Measurements from ENCODE around the gene SPSB3.
"Not testable (repeated sequence)": the region's sequence is repeated elsewhere in the genome, so short reads cannot be mapped to it uniquely, and the experiment has no call there.

The SPSB3 gene

DNA sequence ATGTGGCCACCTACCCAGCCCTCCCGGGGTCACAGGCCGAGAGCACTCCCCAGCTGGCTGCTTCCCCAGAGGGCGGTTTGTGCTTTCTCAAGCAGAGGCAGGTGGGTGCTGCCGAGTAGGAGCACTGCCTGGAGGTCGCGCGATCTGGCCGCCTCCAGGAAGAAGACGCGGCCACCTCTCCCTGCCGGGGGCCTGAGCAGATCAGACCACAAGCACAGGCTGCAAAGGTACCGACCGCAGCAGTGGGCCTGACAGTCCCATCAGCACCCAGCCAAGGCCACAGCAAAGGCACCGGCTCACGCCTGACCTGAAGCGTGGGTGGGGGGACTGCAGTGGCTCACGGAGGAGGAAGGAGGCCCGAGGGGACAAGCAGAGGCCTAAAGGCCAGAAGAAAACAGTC lies 26.3 kb upstream of the SPSB3 start:
- DNase-seq (ENCODE audit: low read depth) = no peak
- no peak overlapping the region for H3K4me3 ChIP-seq (ENCODE audit: low read depth, low read length)
- TF ChIP-seq, protein P1, sequence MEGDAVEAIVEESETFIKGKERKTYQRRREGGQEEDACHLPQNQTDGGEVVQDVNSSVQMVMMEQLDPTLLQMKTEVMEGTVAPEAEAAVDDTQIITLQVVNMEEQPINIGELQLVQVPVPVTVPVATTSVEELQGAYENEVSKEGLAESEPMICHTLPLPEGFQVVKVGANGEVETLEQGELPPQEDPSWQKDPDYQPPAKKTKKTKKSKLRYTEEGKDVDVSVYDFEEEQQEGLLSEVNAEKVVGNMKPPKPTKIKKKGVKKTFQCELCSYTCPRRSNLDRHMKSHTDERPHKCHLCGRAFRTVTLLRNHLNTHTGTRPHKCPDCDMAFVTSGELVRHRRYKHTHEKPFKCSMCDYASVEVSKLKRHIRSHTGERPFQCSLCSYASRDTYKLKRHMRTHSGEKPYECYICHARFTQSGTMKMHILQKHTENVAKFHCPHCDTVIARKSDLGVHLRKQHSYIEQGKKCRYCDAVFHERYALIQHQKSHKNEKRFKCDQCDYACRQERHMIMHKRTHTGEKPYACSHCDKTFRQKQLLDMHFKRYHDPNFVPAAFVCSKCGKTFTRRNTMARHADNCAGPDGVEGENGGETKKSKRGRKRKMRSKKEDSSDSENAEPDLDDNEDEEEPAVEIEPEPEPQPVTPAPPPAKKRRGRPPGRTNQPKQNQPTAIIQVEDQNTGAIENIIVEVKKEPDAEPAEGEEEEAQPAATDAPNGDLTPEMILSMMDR (IDR thresholded peaks at IDR 0.05; ENCODE audit: control insufficient read depth, extremely low read depth, insufficient read depth) = no peak

DNA sequence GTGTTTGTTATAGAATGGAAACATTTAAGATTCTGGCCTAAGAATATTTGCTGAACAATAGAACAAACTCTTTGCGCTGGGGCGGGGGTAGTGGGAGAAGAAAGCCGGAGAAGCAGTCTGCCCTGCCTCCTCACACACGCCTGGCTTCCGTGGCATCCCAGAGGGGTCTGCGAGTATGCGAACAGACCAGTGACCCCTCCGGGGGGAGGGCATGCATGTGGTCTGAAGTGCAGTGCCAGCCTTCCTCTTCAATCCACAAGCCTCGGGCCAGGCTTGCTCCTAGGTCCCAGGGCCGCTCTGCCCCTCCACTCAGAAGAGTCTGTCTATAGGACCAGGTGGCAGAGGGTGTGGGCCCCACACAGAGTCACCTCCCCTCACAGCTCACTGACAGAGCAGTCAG lies 25.3 kb upstream of the SPSB3 start:
- TF ChIP-seq, protein P1 (IDR thresholded peaks at IDR 0.05; ENCODE audit: control insufficient read depth, extremely low read depth, insufficient read depth) = no peak
- DNase-seq (ENCODE audit: low read depth) = no peak
- H3K4me3 ChIP-seq (ENCODE audit: low read depth, low read length) = no peak overlapping the region

DNA sequence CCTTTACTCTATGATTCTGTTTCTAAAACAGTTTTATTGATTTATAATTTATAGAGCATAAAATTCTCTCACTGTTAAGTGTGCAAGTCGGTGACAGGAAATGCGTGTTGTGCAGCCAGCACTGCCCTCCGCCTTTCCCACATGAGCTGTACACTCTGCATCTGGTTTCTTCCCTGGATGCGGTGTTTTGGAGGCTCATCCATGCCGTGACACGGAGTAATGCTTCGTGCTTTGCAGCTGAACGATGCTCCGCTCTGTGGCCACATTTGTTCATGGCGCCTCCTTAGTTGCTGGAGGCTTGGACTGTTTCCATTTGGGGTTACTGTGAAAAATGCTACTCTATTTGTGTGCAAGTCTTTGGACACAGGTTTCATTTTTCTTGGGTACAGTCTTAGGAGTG lies 18.3 kb upstream of the SPSB3 start:
- TF ChIP-seq, protein P1 (IDR thresholded peaks at IDR 0.05; ENCODE audit: control insufficient read depth, extremely low read depth, insufficient read depth) = no peak
- H3K4me3 ChIP-seq (ENCODE audit: low read depth, low read length) = no peak overlapping the region
- DNase-seq (ENCODE audit: low read depth) = no peak

DNA sequence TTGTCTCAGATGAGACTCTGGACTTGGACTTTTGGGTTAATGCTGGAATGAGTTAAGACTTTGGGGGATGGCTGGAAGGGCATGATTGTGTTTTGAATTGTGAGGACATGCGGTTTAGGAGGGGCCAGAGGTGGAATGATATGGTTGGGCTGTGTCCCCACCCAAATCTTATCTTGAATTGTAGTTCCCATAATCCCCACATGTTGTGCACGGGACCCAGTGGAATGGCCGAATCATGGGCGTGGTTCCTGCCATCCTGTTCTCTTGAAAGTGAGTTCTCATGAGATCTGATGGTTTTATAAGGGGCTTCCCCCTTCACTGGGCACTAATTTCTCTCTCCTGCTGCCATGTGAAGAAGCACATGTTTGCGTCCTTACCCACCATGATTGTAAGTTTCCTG lies 16.9 kb upstream of the SPSB3 start:
- not testable (repeated sequence) for DNase-seq (ENCODE audit: low read depth); H3K4me3 ChIP-seq (ENCODE audit: low read depth, low read length)

DNA sequence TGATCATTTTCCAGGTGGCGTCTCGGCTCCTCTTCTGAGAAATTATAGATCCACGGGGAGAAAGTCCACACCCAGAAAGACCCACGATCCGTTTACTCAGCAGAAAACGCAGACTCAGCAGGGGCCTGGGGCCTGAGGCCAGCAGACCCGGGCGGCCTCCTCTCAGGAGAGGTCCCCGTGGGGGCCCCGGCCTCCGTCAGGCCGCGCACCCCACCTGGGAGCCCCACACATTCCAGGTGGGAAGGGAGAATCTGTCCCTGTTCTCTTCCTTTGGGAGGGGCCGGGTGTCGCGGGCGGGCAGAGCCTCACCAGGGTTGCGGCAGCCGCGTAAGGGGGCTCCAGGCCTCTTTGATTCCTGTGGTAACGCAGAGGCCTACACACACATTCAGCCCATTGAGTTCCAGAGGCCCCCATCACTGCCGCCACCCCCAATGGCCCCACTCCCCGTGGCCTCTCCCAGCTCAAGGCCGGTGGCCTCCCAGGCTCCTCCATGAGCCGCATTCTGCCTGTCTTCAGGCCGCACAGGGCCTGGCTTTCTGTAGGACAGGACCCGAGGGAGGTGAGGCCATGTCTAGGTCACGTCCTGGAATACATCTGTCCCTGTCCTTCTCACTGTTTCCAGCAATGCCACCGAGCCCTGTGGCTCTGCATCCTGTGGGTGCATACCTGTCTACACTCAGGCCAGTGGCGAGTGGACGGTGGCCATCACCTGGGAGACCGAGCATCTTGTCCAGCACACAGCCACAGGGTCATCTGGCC lies 12.7 kb upstream of the SPSB3 start:
- TF ChIP-seq, protein P1 (IDR thresholded peaks at IDR 0.05; ENCODE audit: control insufficient read depth, extremely low read depth, insufficient read depth) = no peak
- DNase-seq (ENCODE audit: low read depth) = no peak
- H3K4me3 ChIP-seq (ENCODE audit: low read depth, low read length) = no peak overlapping the region

DNA sequence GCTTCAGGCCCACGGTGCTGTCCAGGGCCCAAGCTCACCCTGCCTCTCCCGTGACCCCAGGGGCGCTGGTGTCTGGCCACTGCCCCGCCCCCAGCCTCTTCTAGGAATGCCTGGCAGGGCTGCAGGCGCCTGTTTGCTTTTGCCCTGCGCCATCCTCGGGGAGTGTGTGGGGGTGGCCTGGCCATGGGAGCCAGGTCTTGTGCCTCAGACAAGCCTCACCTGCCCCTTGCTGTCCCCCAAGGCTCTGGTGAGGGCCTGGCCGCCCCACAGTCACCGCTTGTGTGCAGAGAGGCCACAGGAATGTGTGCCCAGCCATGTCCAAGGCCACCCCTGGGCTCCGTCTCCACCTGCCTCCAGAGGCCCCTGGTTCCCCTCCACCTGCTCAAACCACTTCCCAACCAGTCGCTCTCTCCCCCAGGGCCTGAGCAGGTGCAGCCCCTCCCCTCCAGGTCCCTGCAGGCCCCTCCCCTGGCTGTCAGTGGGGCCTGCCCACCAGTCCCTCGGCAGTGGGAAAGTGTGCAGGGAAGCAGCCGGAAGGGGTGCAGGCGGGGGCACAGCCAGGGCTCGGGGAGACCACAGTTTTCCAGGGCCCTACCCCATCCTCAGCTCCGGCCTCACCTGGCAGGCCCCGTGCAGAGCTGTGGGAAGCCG lies 12.0 kb upstream of the SPSB3 start:
- TF ChIP-seq, protein P1 (IDR thresholded peaks at IDR 0.05; ENCODE audit: control insufficient read depth, extremely low read depth, insufficient read depth) = no peak
- no peak overlapping the region for H3K4me3 ChIP-seq (ENCODE audit: low read depth, low read length)
- DNase-seq (ENCODE audit: low read depth) = no peak

DNA sequence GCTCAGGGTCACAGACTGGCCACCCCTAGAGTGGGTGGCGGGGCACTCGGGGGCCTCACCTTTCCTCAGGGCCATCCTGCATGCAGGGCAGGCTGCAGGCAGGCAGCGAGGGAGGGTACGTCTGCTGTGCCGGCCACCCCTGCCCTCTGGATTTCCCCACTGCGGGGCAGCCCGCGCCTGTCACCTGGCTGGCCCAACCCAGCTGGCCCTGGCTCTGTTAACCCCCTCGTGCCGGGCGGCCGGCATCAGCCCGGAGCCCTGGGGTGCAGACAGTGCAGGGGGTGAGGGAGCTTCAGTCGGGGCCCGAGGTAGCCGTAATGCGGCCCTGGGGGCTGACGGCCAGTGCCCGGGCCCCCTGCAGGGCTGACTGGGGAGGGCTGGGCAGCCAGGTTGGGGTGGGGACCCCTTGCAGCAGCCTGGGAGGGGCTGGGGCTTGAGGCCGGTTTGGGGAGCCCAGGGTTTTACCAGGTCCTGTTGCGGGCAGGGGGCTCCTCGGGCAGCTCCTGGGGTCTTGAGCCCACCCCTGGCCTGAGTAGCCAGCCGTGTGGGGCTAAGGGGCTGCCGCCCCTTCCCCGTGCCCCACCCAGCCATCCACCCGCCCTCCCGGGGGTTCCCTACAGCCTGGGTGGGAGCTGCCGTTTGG lies 11.3 kb upstream of the SPSB3 start, which contains the start of gene IGFALS:
Gene IGFALS (minus strand): TSS at position 128 of the 643 bp plus-strand sequence. CDS start 53 bp downstream, at position 75.
- no peak within 1 kb of the TSS for H3K4me3 ChIP-seq (ENCODE audit: low read depth, low read length)
- DNase-seq (ENCODE audit: low read depth) = no peak
- TF ChIP-seq, protein P1 (IDR thresholded peaks at IDR 0.05; ENCODE audit: control insufficient read depth, extremely low read depth, insufficient read depth) = no peak

All from LNCaP clone FGC (cell line).